GM18909 (cell line): Measurements from ENCODE around the gene SIX4.

Experiments used
- ATAC-seq: cut with Tn5 transposase; IDR thresholded peaks from one replicate; pipeline ENCODE4 v1.9.1; 2021; ENCODE audit warnings: mild to moderate bottlenecking; ENCODE audit not compliant: unreplicated experiment, poor library complexity

The SIX4 gene

DNA sequence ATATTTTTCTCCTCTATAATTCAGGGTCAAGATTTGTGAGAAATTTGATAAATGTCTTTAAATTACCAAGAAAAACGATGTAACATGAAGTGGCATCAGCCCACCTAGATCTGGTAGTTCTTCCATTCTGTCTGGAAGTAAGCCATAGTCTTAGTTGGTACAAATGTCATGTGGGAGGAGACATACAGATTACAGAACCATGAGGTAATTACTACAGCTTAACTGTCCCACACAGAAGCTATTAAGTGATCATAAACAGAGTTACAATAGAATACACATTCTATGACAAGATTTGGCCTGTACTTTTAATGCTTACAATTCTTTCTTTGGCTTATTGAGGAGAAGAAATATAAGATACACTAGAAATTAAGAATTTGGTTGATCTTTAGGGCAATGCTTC, 61.2 kb downstream of the SIX4 start:
- ATAC-seq = no peak

DNA sequence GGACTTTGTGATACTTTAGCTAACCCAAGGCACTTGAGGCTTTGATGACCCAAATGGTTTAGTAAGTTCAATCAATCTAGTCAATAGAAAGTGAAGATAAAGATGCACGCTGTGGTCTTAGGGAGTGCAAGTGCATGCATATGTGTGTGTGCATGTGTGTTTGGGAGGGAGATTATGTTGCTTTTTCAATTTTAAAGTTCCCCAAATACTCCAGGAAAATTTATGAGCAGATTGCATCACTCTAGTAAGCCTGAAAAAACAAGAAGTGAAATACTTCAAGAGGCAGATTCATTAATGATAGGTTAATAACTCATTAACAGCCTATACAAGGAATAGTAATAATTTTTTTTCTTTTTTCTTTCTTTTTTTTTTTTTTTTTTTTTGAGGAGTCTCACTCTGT, 62.4 kb downstream of the SIX4 start:
- ATAC-seq = no peak
